Retinal pigment epithelial cell (primary cell): Measurements from ENCODE around the gene CNR2.
"Not testable (repeated sequence)": the region's sequence is repeated elsewhere in the genome, so short reads cannot be mapped to it uniquely, and the experiment has no call there.

ENCODE experiments used
- DNase-seq: peaks from one replicate; pipeline ENCODE4 v3.0.0-alpha.2; 2010; ENCODE audit warnings: low read depth
- H3K4me3 ChIP-seq: 2 replicates; pipeline ENCODE4 v1.5.1; 2011; ENCODE audit warnings: mild to moderate bottlenecking, low read length, control low read depth, moderate library complexity
- TF ChIP-seq, protein P1 (sequence below): conservative IDR thresholded peaks from 2 replicates; pipeline ENCODE4 v1.5.1; 2011; ENCODE audit warnings: low read depth, low read length, control low read depth, inconsistent platforms

Gene CNR2

DNA sequence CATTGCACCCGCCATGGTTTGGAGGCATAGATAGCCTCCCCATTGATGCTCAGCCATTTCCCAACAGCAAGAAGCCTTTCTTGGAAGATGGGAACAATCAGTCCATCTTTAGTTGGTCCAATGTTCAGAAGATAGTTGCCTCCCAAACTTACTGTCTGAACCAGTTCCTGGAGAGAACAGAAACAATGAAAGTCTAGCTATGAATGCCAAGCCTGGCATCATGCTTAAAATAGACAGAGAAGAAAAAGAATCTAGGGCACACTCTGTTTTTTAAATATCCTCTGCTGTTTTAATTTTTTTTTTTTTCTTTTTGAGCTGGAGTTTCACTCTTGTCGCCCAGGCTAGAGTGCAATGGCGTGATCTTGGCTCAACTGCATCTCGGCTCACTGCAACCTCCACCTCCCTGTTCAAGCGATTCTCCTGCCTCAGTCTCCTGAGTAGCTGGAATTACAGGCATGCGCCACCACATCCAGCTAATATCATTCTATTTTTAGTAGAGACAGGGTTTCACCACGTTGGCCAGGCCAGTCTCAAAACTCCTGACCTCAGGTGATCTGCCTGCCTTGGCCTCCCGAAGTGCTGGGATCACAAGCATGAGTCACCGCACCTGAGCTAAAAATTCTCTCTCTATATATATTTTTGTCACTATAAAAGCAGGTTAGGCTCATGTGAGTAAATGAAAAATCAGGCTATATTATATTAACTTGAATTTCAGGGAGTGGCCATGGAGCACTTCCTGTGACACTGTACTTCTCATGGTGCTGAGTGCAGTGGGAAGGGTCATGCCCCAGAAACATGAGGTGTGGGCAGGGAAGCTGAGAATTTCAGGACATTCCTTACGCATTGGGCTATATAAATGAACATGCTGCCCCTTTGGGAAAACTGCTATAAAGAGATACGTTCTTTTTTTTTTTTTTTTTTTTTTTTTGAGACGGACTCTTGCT, 64.2 kb downstream of the CNR2 start:
- DNase-seq, result no peak
- TF ChIP-seq, protein P1, sequence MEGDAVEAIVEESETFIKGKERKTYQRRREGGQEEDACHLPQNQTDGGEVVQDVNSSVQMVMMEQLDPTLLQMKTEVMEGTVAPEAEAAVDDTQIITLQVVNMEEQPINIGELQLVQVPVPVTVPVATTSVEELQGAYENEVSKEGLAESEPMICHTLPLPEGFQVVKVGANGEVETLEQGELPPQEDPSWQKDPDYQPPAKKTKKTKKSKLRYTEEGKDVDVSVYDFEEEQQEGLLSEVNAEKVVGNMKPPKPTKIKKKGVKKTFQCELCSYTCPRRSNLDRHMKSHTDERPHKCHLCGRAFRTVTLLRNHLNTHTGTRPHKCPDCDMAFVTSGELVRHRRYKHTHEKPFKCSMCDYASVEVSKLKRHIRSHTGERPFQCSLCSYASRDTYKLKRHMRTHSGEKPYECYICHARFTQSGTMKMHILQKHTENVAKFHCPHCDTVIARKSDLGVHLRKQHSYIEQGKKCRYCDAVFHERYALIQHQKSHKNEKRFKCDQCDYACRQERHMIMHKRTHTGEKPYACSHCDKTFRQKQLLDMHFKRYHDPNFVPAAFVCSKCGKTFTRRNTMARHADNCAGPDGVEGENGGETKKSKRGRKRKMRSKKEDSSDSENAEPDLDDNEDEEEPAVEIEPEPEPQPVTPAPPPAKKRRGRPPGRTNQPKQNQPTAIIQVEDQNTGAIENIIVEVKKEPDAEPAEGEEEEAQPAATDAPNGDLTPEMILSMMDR, result no peak
- no peak overlapping the region for H3K4me3 ChIP-seq

DNA sequence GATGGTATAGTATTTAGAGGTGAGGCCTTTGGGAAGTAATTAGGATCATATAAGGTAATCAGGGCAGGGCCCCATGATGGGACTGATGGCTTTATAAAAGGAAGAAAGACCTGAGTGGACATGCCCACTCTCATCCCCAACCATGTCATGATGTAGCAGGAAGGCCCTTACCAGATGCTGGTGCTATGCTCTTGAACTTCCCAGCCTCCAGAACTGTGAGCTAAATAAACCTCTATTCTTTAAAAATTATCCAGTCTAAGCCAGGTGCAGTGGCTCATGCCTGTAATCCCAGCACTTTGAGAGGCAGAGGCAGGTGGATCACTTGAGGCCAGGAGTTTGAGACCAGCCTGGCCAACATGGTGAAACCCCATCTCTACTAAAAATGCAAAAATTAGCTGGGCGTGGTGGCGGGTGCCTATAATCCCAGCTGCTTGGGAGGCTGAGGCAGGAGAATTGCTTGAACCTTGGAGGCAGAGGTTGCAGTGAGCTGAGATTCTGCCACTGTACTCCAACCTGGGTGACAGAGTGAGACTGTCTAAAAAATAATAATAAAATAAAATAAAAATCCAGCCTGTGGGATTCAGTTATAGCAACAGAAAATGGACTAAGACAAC, 65.6 kb downstream of the CNR2 start:
- DNase-seq, result not testable (repeated sequence)

DNA sequence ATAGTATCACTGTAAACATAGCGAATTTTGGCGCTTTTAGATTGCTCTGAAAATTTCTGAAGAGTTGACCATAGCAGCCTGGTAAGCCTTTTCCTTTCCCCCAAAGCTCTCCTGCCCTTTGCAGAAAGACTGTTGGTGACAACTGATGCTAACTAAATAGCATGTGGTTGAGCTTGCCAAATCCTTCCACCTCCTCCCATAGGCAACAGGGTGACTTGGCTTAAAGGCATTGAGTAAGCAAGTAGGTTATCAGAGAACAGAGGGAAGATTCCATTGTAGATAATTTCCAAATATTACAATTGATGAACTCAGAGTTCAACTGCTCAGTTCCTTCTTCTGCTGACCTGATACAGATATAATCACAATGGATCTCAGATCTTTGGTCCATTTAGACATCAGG, 68.0 kb downstream of the CNR2 start:
- DNase-seq, result no peak
- TF ChIP-seq, protein P1, result no peak
- no peak overlapping the region for H3K4me3 ChIP-seq

More for the DNA sequence above, 65.6 kb downstream of the CNR2 start:
- not testable (repeated sequence) for H3K4me3 ChIP-seq

DNA sequence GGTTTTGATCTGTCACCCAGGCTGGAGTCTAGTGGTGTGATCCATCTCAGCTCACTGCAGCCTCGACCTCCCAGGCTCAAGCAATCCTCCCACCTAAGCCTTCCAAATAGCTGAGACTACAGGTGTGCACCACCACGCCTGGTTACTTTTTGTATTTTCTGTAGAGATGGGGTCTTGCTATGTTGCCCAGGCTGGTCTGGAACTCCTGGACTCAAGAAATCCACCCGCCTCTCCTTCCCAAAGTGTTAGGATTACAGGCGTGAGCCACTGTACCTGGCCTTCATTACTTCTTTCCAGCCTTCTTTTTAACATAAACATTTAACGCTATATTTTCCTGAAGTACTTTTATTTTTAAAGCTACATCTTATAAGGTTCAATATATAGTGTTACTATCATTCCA, 69.5 kb downstream of the CNR2 start:
- no peak overlapping the region for H3K4me3 ChIP-seq
- DNase-seq, result no peak
- TF ChIP-seq, protein P1, result no peak

DNA sequence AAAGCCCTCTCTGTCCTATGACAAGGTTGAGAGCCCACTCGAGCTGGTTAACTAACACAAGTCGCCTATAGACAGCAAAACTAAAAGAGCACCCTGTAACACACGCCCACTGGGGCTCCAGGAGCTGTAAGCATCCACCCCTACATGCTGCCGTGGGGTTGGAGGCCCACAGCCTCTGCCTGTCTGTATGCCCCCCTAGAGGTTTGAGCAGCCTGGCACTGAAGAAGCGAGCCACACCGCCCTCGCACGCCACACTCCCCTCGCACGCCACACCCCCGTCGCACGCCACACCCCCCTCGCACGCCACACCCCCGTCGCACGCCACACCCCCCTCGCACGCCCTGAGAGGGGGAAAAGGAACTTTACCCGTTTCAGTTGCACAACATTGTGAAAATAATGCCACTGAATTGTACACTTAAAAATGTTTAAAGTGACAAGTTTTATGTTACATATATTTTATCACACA, 74.7 kb downstream of the CNR2 start:
- H3K4me3 ChIP-seq, result peak overlapping the region; percentile 35
- TF ChIP-seq, protein P1, result no peak
- no peak for DNase-seq

DNA sequence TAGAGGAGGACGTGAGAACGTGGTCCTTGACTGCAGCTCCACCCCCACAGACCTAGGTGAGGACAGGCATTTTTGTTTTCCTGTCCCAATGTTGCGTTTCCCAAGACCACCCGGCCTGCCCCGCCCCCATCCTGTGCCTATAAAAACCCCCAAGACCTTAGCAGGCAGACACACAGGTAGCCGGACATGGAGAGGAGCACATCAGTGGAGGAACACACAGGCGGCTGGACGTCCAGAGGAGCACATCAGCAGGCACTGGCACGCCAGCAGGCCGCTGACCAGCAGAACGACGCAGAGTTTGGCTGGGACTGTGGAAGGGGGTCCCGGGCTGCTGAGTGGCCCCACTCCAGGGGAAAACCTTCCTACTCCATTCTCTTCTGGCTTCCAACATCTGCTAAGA, 75.3 kb downstream of the CNR2 start:
- TF ChIP-seq, protein P1, result no peak
- H3K4me3 ChIP-seq, result no peak overlapping the region
- DNase-seq, result no peak

DNA sequence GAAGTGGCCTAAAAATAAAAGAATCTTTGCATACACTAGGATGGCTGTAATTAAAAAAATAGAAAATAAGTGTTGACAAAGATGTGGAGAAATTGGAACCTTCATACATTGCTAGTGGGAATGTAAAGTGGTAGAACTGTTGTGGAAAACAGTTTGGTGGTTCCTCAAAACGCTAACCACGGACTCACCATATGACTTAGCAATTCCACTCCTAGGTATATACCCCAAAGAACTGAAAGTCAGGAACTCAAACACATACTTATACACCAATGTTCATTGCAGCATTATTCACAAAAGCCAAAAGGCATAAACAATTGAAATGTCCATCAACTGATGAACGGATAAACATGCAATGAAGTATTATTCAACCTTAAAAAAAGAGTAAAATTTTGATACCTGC, 77.1 kb downstream of the CNR2 start:
- no peak for DNase-seq
- TF ChIP-seq, protein P1, result no peak
- H3K4me3 ChIP-seq, result no peak overlapping the region

DNA sequence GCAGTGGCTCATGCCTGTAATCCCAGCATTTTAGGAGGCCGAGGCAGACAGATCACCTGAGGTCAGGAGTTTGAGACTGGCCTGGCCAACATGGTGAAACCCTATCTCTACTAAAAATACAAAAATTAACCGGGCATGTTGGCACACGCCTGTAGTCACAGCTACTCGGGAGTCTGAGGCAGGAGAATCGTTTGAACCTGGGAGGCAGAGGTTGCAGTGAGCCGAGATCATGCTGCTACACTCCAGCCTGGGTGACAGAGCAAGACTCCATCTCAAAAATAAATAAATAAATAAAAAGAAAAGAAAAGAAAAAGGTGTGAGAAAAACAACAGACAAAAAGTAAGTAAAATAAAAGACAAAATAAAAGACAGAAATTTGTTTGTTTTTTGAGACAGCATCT, 79.0 kb downstream of the CNR2 start:
- DNase-seq, H3K4me3 ChIP-seq: not testable (repeated sequence)
